ENCODE results near the gene ABTB2. TPM values are rescaled to one million over a fixed set of nuclear protein-coding genes. Genes with fewer than 3 reads are reported as not detected.

The ABTB2 gene
- total and polyA plus RNA-seq, 2 of the 8 experiments (the other 6 are each of a cell fraction or from before 2014, with no cell fraction given): 7.7 to 10.2 TPM

GRCh38 chr11:34176751-34177209, 181.0 kb downstream of the ABTB2 start:
- ChIA-PET CTCF (ENCODE audit: partially characterized antibody) (interaction anchor here (0.9 to 5.4 kb wide), 5 partner anchors 9 to 241 kb away, joined by 3 to 92 read pairs (median 4); partner anchors contain the start of gene ABTB2), POLR2A (ENCODE audit: partially characterized antibody) (interaction anchor here (2.2 kb wide), 1 partner anchor 180 kb away, joined by 12 read pairs; the partner anchor contains the start of gene ABTB2)
- H2BK12ac ChIP-seq (ENCODE audit: low read depth, low read length): no peak overlapping the region
- no peak overlapping the region for H3K14ac ChIP-seq (ENCODE audit: insufficient read length)
- H3K4me2 ChIP-seq (ENCODE audit: insufficient read depth in 1 of 2, low read depth in 2 of 2, low read length in 2 of 2): no peak overlapping the region
- H3K4ac ChIP-seq (replicated peaks; ENCODE audit: insufficient read length, low read depth, low read length): no peak overlapping the region
- no peak overlapping the region for H3K56ac ChIP-seq (replicated peaks; ENCODE audit: insufficient read length, low read depth, low read length)
- H3K79me1 ChIP-seq (ENCODE audit: low read depth, low read length): no peaks in the 10 kb centered on the region
- H3K9ac ChIP-seq (replicated peaks in 1 of 4; ENCODE audit: extremely low read depth in 1 of 4, low read depth in 3 of 4, low read length in 3 of 4): no peak overlapping the region
- H3K18ac ChIP-seq (ENCODE audit: extremely low read depth, low read length): no peak overlapping the region
- H2BK120ac ChIP-seq (replicated peaks; ENCODE audit: low read depth, low read length): no peak overlapping the region
- WGBS, 2 experiments (ENCODE audit: extremely low coverage in 1 of 2, insufficient coverage in 1 of 2, insufficient read length in 1 of 2, insufficient replicate concordance in 2 of 2, low coverage in 1 of 2, low lambda C conversion rate in 2 of 2, missing lambda C conversion rate in 1 of 2): 76% methylated on average over 2 of the region's 2 CpGs; no CpG with 5 or more reads in 1 of the 2 experiments
- no peaks in the 10 kb centered on the region for H3K23me2 ChIP-seq (ENCODE audit: low read depth, low read length)
- H4K5ac ChIP-seq (ENCODE audit: insufficient read length, low read depth, low read length): no peak overlapping the region
- no peak for FAIRE-seq
- no peak overlapping the region for H2AK5ac ChIP-seq (ENCODE audit: low read depth, low read length)
- DNase-seq (ENCODE audit: low read depth in 1 of 2, low spot score in 2 of 2): no peak
- no peaks in the 10 kb centered on the region for H4K20me1 ChIP-seq (replicated peaks in 1 of 2; ENCODE audit: control insufficient read depth in 1 of 2, insufficient read depth in 2 of 2, low read length in 2 of 2)
- no peaks in the 10 kb centered on the region for H3K27me3 ChIP-seq (replicated peaks in 1 of 4; ENCODE audit: control insufficient read depth in 3 of 4, extremely low read depth in 1 of 4, insufficient read depth in 3 of 4, low read length in 3 of 4)
- H3K79me2 ChIP-seq (ENCODE audit: control insufficient read depth in 1 of 2, insufficient read depth in 2 of 2, low read length in 2 of 2): no peaks in the 10 kb centered on the region
- no peak for TF ChIP-seq BCL11A (IDR thresholded peaks at IDR 0.05; ENCODE audit: low read depth in 2 of 2, low read length in 2 of 2)
- TF ChIP-seq POLR2AphosphoS5 (IDR thresholded peaks at IDR 0.05; ENCODE audit: low read depth, low read length): no peak
- TF ChIP-seq KDM1A (IDR thresholded peaks at IDR 0.05; ENCODE audit: borderline replicate concordance, low read length): no peak
- TF ChIP-seq BACH1 (IDR thresholded peaks at IDR 0.05; ENCODE audit: low read length): no peak
- TF ChIP-seq NRF1 (IDR thresholded peaks at IDR 0.05; ENCODE audit: low read depth, low read length): no peak
- TF ChIP-seq SP4 (IDR thresholded peaks at IDR 0.05; ENCODE audit: low read length): no peak
- no peak for TF ChIP-seq CBX5 (IDR thresholded peaks at IDR 0.05; ENCODE audit: low read depth, low read length)
- TF ChIP-seq RFX5 (IDR thresholded peaks at IDR 0.05; ENCODE audit: borderline replicate concordance, low read depth, low read length): no peak
- no peak for TF ChIP-seq BRCA1 (IDR thresholded peaks at IDR 0.05; ENCODE audit: low read depth, low read length)
- no peak for TF ChIP-seq RNF2 (IDR thresholded peaks at IDR 0.05; ENCODE audit: borderline replicate concordance, low read depth, low read length, missing control alignments, poor library complexity, severe bottlenecking)
- TF ChIP-seq YY1 (IDR thresholded peaks at IDR 0.05; ENCODE audit: low read depth, low read length): no peak
- TF ChIP-seq NANOG (IDR thresholded peaks at IDR 0.05; ENCODE audit: insufficient read depth, low read depth, low read length, poor library complexity, severe bottlenecking): no peak
- TF ChIP-seq TEAD4 (IDR thresholded peaks at IDR 0.05; ENCODE audit: low read depth, low read length): no peak
- no peak for TF ChIP-seq HDAC6 (IDR thresholded peaks at IDR 0.05; ENCODE audit: low read depth, low read length)
- no peak overlapping the region for H3K27ac ChIP-seq (ENCODE audit: low read depth, low read length)
- H2BK5ac ChIP-seq (ENCODE audit: low read depth, low read length): no peak overlapping the region
- H2AFZ ChIP-seq (ENCODE audit: low read length): no peak overlapping the region
- no peaks in the 10 kb centered on the region for H3K9me3 ChIP-seq (ENCODE audit: insufficient read depth in 2 of 2, low read depth in 1 of 2, low read length in 1 of 2)
- no peak overlapping the region for H3K4me3 ChIP-seq (ENCODE audit: extremely low read depth in 1 of 4, insufficient read depth in 2 of 4, low read depth in 3 of 4, low read length in 4 of 4)
- H3K36me3 ChIP-seq (ENCODE audit: control insufficient read depth in 2 of 4, insufficient read depth in 4 of 4, low read length in 3 of 4): no peaks in the 10 kb centered on the region
- no peak overlapping the region for H4K8ac ChIP-seq (ENCODE audit: extremely low read depth, insufficient read depth, low read length)
- peaks cover 0 to 4% (median 0%) of the 10 kb centered on the region in 4 experiments; a peak in 4 of 7 replicates for H3K4me1 ChIP-seq (replicated peaks in 1 of 4; ENCODE audit: control insufficient read depth in 3 of 4, insufficient read depth in 4 of 4, low read length in 3 of 4)
- H3K23ac ChIP-seq (ENCODE audit: insufficient read length): no peak overlapping the region
- no peak overlapping the region for H2BK20ac ChIP-seq (ENCODE audit: low read length)
- no peak overlapping the region for H2BK15ac ChIP-seq (ENCODE audit: low read length)
- no peak overlapping the region for H4K91ac ChIP-seq (replicated peaks; ENCODE audit: insufficient read length, low read length)
